ENCODE data around the gene BCLAF1. TPM values are rescaled to one million over a fixed set of nuclear protein-coding genes. Genes with fewer than 3 reads are reported as not detected.

Gene BCLAF1
- total and polyA plus RNA-seq, 9 of the 15 experiments (the other 6 are each of a cell fraction or from before 2014, with no cell fraction given): 65.4 to 286 (median 165) TPM

DNA sequence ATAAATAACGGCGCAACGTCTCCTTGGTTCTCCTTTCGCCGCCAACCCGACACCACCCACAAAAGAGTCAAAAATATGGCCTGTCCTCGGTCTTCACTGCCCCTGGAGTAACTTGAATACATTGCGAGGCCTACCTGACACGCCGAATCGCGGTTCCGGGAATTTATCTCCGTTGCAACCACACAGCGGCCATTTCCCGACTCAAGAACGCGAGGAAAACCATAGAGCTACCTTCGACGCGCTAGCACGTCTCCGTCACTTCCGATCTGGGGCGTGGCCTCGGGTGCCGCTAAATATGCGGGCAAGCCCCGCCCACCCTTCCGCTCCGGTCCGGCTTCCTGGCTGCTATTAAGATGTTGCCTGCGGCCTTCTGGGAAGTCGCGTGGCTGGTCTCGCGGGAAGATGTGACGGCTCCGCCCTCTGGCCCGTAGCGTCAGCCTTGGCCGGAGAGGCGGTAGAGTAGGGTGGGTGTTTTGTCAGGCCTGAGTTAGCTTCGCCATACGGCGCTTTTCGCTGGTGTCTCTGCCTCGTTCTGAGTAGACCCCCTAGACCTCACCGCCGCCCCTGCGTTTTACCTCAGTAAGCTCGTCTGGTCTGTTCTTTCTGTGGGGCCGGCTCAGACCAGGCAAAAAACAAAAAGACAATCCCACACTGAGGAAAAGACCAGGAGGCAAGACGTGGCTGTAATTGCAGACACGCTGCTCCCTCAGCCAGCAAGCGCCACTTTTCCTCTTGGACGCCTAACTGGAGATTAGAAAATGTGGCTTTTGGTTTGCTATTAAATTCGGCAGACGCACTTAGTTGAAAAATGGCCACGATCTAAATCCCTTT is at the start of gene BCLAF1 (continued):
- TF ChIP-seq HDAC2 (IDR thresholded peaks at IDR 0.05): no peak; the same call in 1 of the 2 replicates
- no peak for TF ChIP-seq SETDB1 (IDR thresholded peaks at IDR 0.05; ENCODE audit: low read length)
- no peak for TF ChIP-seq FUS (optimal IDR thresholded peaks at IDR 0.05; ENCODE audit: low read depth, low read length)
- peak; percentile 92 for TF ChIP-seq KLF1 (tag; IDR thresholded peaks at IDR 0.05)
- TF ChIP-seq SRF (CRISPR knock-in tag; IDR thresholded peaks at IDR 0.05): peak; percentile 44 to 69
- TF ChIP-seq NFXL1 (CRISPR knock-in tag; IDR thresholded peaks at IDR 0.05): peak; percentile 68; the same call in 1 of the 2 replicates
- TF ChIP-seq, protein P1, sequence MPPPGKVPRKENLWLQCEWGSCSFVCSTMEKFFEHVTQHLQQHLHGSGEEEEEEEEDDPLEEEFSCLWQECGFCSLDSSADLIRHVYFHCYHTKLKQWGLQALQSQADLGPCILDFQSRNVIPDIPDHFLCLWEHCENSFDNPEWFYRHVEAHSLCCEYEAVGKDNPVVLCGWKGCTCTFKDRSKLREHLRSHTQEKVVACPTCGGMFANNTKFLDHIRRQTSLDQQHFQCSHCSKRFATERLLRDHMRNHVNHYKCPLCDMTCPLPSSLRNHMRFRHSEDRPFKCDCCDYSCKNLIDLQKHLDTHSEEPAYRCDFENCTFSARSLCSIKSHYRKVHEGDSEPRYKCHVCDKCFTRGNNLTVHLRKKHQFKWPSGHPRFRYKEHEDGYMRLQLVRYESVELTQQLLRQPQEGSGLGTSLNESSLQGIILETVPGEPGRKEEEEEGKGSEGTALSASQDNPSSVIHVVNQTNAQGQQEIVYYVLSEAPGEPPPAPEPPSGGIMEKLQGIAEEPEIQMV (tag; conservative IDR thresholded peaks at IDR 0.05; ENCODE audit: low read depth): no peak
- TF ChIP-seq, protein P2, sequence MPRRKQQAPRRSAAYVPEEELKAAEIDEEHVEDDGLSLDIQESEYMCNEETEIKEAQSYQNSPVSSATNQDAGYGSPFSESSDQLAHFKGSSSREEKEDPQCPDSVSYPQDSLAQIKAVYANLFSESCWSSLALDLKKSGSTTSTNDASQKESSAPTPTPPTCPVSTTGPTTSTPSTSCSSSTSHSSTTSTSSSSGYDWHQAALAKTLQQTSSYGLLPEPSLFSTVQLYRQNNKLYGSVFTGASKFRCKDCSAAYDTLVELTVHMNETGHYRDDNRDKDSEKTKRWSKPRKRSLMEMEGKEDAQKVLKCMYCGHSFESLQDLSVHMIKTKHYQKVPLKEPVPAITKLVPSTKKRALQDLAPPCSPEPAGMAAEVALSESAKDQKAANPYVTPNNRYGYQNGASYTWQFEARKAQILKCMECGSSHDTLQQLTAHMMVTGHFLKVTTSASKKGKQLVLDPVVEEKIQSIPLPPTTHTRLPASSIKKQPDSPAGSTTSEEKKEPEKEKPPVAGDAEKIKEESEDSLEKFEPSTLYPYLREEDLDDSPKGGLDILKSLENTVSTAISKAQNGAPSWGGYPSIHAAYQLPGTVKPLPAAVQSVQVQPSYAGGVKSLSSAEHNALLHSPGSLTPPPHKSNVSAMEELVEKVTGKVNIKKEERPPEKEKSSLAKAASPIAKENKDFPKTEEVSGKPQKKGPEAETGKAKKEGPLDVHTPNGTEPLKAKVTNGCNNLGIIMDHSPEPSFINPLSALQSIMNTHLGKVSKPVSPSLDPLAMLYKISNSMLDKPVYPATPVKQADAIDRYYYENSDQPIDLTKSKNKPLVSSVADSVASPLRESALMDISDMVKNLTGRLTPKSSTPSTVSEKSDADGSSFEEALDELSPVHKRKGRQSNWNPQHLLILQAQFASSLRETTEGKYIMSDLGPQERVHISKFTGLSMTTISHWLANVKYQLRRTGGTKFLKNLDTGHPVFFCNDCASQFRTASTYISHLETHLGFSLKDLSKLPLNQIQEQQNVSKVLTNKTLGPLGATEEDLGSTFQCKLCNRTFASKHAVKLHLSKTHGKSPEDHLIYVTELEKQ (CRISPR knock-in tag; IDR thresholded peaks at IDR 0.05): 0 out of 2 replicates have a peak, but pooled peaks have one; percentile 39
- TF ChIP-seq TFAM (CRISPR knock-in tag; conservative IDR thresholded peaks at IDR 0.05): no peak
- TF ChIP-seq, protein P3, sequence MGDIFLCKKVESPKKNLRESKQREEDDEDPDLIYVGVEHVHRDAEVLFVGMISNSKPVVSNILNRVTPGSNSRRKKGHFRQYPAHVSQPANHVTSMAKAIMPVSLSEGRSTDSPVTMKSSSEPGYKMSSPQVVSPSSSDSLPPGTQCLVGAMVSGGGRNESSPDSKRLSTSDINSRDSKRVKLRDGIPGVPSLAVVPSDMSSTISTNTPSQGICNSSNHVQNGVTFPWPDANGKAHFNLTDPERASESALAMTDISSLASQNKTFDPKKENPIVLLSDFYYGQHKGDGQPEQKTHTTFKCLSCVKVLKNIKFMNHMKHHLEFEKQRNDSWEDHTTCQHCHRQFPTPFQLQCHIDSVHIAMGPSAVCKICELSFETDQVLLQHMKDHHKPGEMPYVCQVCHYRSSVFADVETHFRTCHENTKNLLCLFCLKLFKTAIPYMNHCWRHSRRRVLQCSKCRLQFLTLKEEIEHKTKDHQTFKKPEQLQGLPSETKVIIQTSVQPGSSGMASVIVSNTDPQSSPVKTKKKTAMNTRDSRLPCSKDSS (IDR thresholded peaks at IDR 0.05; ENCODE audit: low read depth, partially characterized antibody): no peak
- no peak for TF ChIP-seq GATA2 (CRISPR knock-in tag; IDR thresholded peaks at IDR 0.05)
- peak; percentile 54; the same call in 1 of the 2 replicates for TF ChIP-seq PTBP1 (IDR thresholded peaks at IDR 0.05; ENCODE audit: low read depth, low read length)
- TF ChIP-seq NCOA1 (IDR thresholded peaks at IDR 0.05; ENCODE audit: low read depth): no peak
- TF ChIP-seq ZNF717 (CRISPR knock-in tag; IDR thresholded peaks at IDR 0.05): no peak
- TF ChIP-seq, protein P4, sequence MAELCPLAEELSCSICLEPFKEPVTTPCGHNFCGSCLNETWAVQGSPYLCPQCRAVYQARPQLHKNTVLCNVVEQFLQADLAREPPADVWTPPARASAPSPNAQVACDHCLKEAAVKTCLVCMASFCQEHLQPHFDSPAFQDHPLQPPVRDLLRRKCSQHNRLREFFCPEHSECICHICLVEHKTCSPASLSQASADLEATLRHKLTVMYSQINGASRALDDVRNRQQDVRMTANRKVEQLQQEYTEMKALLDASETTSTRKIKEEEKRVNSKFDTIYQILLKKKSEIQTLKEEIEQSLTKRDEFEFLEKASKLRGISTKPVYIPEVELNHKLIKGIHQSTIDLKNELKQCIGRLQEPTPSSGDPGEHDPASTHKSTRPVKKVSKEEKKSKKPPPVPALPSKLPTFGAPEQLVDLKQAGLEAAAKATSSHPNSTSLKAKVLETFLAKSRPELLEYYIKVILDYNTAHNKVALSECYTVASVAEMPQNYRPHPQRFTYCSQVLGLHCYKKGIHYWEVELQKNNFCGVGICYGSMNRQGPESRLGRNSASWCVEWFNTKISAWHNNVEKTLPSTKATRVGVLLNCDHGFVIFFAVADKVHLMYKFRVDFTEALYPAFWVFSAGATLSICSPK (IDR thresholded peaks at IDR 0.05; ENCODE audit: borderline replicate concordance): no peak; the same call in 1 of the 2 replicates
- TF ChIP-seq SRSF3 (IDR thresholded peaks at IDR 0.05; ENCODE audit: insufficient read depth, low read length): peak; percentile 76; the same call in 1 of the 2 replicates
- TF ChIP-seq THRAP3 (IDR thresholded peaks at IDR 0.05; ENCODE audit: borderline replicate concordance): peak; percentile 54; the same call in 1 of the 2 replicates
- TF ChIP-seq MAZ (CRISPR knock-in tag; conservative IDR thresholded peaks at IDR 0.05 in 1 of 2, IDR thresholded peaks at IDR 0.05 in 1 of 2): peak in 1 of 2 experiments; percentile 82; a peak in 3 of 4 replicates
